ENCODE measurements around the gene MIPOL1. TPM values are rescaled to one million over a fixed set of nuclear protein-coding genes. Genes with fewer than 3 reads are reported as not detected.
A peak's percentile ranks its signal among the peaks of the same experiment; 100 is the strongest.
"Not testable (repeated sequence)": the region's sequence is repeated elsewhere in the genome, so short reads cannot be mapped to it uniquely, and the experiment has no call there.

The MIPOL1 gene
- total RNA-seq, 1 experiment from 2014 or later = 7.0 TPM

DNA sequence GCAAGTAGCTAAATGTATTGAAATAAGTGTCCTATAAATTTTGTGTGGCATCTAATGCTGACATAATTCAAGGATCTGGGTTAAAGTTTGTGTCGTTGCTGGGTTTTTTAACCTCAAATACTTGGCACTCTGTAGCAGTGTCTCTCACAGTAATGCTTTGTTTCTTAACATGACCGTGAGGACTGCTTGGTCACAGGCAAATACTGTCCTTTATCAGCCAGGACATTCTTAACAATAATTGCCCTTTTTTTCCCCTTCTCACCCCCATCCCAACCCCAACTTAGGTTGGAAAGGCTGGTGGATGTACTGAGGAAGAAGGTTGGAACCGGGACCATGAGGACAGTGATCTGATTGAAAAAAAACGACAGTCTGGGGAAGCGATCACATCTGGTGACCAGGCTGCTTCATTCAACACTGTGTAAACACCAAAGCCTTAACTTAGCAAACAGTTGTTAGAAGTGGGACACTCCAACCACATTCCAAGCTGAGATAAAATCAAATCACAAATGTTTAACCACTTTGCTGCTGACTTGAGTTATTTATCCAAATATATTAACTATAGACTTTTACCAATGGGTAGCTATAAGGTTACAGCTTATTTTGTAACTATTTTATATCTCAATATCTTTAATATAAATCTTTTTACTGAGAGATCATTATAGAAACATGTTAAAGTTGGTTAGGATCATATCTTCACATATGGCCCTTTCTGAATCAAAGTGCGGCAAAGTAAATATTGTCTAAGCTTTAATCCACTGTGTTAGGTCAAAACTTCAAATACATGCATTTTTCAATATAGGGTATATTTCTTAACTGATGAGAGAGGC lies 349.1 kb downstream of the MIPOL1 start:
- no peaks in the 10 kb centered on the region for H3K36me3 ChIP-seq (replicated peaks; ENCODE audit: control insufficient read depth, insufficient read depth, low read length)
- no peak for DNase-seq
- H3K27me3 ChIP-seq (ENCODE audit: control insufficient read depth, insufficient read depth, low read length) = no peaks in the 10 kb centered on the region
- H3K4me3 ChIP-seq (ENCODE audit: insufficient read depth, low read depth, low read length) = no peak overlapping the region

DNA sequence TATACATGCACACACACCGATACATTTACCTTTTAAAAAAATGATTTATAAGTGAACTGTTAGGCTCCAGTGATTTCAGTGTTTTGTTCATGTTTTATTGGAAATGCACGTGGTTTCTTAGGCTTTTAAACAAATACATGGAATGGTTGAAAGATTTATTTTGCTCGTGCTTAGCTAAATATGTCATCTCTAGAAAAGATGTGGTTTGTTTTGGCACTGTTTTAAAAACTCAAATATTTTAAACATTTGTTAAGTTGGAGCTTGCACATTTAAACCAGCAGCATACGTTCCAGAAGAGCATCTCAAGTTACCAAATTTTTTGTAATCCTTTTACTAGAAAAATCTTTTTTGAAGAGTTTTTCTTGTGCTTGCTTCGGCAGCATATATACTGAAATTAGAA lies 352.8 kb downstream of the MIPOL1 start:
- Histone ChIP-seq H3K36me3 (replicated peaks; ENCODE audit: control insufficient read depth, insufficient read depth, low read length) (no peaks in the 10 kb centered on the region), H3K4me3 (ENCODE audit: insufficient read depth, low read depth, low read length) (no peak overlapping the region), H3K27me3 (ENCODE audit: control insufficient read depth, insufficient read depth, low read length) (no peaks in the 10 kb centered on the region)
- no peak for DNase-seq

GRCh38 chr14:37551119-37551518 lies 353.4 kb downstream of the MIPOL1 start:
- no peak for DNase-seq
- Histone ChIP-seq H3K27me3 (ENCODE audit: control insufficient read depth, insufficient read depth, low read length) (no peaks in the 10 kb centered on the region), H3K4me3 (ENCODE audit: insufficient read depth, low read depth, low read length) (no peak overlapping the region), H3K36me3 (replicated peaks; ENCODE audit: control insufficient read depth, insufficient read depth, low read length) (no peaks in the 10 kb centered on the region)

DNA sequence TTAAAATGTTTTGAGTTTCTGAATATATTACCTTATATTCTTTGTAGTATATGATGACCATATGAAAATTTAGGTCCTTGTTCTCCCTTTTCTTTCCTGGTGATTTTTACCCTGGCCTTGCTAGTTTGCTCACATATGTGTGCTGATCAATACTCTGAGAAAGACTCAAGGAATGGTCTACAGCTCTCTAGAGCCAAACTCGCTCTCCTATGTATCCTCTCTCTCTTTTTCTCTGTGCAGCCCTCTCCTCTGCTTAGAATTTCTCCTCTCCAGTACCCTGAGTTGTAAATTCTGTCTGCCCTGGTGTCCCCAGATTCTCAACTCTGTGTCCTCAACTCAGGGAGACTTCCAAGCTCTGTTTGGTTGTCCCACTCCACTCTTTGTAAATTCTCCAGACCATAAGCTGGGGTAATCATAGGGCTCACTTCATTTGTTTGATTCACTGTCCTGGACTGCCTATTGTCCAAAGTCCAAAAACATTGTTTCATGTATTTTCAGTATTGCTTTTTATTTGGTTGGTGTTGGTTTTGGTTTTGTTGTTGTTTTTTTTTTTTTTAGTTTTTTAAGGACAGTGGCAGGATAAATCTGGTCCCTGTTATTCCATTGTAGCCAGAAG lies 356.3 kb downstream of the MIPOL1 start:
- no peak overlapping the region for H3K4me3 ChIP-seq (ENCODE audit: insufficient read depth, low read depth, low read length)
- H3K36me3 ChIP-seq (replicated peaks; ENCODE audit: control insufficient read depth, insufficient read depth, low read length) = no peaks in the 10 kb centered on the region
- no peaks in the 10 kb centered on the region for H3K27me3 ChIP-seq (ENCODE audit: control insufficient read depth, insufficient read depth, low read length)
- no peak for DNase-seq

DNA sequence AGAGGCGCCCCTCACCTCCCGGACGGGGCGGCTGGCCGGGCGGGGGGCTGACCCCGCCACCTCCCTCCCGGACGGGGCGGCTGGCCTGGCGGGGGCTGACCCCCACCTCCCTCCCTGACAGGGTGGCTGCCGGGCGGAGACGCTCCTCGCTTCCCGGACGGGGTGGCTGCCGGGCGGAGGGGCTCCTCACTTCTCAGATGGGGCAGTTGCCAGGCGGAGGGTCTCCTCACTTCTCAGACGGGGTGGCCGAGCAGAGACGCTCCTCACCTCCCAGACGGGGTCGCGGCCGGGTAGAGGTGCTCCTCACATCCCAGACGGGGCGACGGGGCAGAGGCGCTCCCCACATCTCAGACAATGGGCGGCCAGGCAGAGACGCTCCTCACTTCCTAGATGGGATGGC lies 357.9 kb downstream of the MIPOL1 start:
- H3K4me3 ChIP-seq (ENCODE audit: insufficient read depth, low read depth, low read length); DNase-seq; H3K36me3 ChIP-seq (replicated peaks; ENCODE audit: control insufficient read depth, insufficient read depth, low read length); H3K27me3 ChIP-seq (ENCODE audit: control insufficient read depth, insufficient read depth, low read length): not testable (repeated sequence)

- no peak for DNase-seq
- H3K27me3 ChIP-seq (ENCODE audit: control insufficient read depth, insufficient read depth, low read length) = no peaks in the 10 kb centered on the region
- no peak overlapping the region for H3K4me3 ChIP-seq (ENCODE audit: insufficient read depth, low read depth, low read length)
Measured at GRCh38 chr14:37558740-37559139, 361.0 kb downstream of the MIPOL1 start.

GRCh38 chr14:37559386-37559785 lies 361.6 kb downstream of the MIPOL1 start:
- H3K4me3 ChIP-seq (ENCODE audit: insufficient read depth, low read depth, low read length) = no peak overlapping the region
- no peaks in the 10 kb centered on the region for H3K27me3 ChIP-seq (ENCODE audit: control insufficient read depth, insufficient read depth, low read length)
- H3K36me3 ChIP-seq (replicated peaks; ENCODE audit: control insufficient read depth, insufficient read depth, low read length) = no peaks in the 10 kb centered on the region
- DNase-seq = no peak

More at GRCh38 chr14:37558740-37559139, 361.0 kb downstream of the MIPOL1 start:
- no peaks in the 10 kb centered on the region for H3K36me3 ChIP-seq (replicated peaks; ENCODE audit: control insufficient read depth, insufficient read depth, low read length)

GRCh38 chr14:37563189-37563588 lies 365.5 kb downstream of the MIPOL1 start:
- no peaks in the 10 kb centered on the region for H3K27me3 ChIP-seq (ENCODE audit: control insufficient read depth, insufficient read depth, low read length)
- no peak overlapping the region for H3K4me3 ChIP-seq (ENCODE audit: insufficient read depth, low read depth, low read length)
- H3K36me3 ChIP-seq (replicated peaks; ENCODE audit: control insufficient read depth, insufficient read depth, low read length) = no peaks in the 10 kb centered on the region
- DNase-seq = no peak

GRCh38 chr14:37565550-37565949 lies 367.8 kb downstream of the MIPOL1 start:
- no peaks in the 10 kb centered on the region for H3K36me3 ChIP-seq (replicated peaks; ENCODE audit: control insufficient read depth, insufficient read depth, low read length)
- no peaks in the 10 kb centered on the region for H3K27me3 ChIP-seq (ENCODE audit: control insufficient read depth, insufficient read depth, low read length)
- no peak overlapping the region for H3K4me3 ChIP-seq (ENCODE audit: insufficient read depth, low read depth, low read length)
- peak; percentile 33 for DNase-seq

DNA sequence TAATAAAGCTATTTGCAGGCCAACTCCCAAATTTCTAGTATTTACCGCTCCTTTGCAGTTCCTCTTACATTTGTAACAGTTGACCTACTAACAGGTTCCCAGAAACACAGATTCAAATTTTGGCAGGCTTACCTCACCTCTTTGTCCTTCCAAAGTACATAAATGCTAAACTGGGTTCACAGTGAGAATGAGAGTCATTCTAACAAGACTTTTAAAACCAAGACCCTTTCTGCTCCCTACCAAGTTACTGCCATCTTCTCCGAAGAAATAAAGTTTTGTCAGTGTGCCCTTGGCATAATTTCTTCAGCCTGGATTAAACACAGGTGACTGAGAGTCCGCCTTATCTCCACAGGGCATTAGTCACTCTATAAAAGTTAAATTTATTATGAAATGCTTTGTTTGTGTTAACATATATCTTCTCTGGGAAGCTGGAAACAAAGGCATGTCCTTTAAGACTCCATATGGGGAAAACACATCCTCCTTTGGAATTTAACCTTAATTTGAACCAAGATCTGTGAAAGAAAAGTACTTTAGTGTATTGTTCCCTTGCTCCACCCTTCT lies 369.2 kb downstream of the MIPOL1 start:
- no peak for DNase-seq
- H3K36me3 ChIP-seq (replicated peaks; ENCODE audit: control insufficient read depth, insufficient read depth, low read length) = no peaks in the 10 kb centered on the region
- no peak overlapping the region for H3K4me3 ChIP-seq (ENCODE audit: insufficient read depth, low read depth, low read length)
- no peaks in the 10 kb centered on the region for H3K27me3 ChIP-seq (ENCODE audit: control insufficient read depth, insufficient read depth, low read length)

DNA sequence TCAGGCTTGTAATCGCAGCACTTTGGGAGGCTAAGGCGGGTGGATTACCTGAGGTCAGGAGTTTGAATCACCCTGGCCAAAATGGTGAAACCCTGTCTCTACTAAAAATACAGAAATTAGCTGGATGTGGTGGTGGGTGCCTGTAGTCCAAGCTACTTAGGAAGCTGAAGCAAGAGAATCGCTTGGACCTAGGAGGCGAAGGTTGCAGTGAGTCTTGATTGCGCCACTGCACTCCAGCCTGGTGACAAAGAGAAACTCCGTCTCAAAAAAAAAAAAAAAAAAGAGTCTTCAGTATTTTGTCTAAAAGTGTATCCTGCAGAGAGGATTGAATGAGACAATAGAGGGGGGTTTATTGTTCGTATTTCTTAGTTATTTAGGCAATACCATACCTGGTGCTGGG lies 372.0 kb downstream of the MIPOL1 start:
- no peak overlapping the region for H3K4me3 ChIP-seq (ENCODE audit: insufficient read depth, low read depth, low read length)
- no peaks in the 10 kb centered on the region for H3K36me3 ChIP-seq (replicated peaks; ENCODE audit: control insufficient read depth, insufficient read depth, low read length)
- no peak for DNase-seq
- no peaks in the 10 kb centered on the region for H3K27me3 ChIP-seq (ENCODE audit: control insufficient read depth, insufficient read depth, low read length)

- Histone ChIP-seq H3K36me3 (replicated peaks; ENCODE audit: control insufficient read depth, insufficient read depth, low read length) (no peaks in the 10 kb centered on the region), H3K4me3 (ENCODE audit: insufficient read depth, low read depth, low read length) (no peak overlapping the region), H3K27me3 (ENCODE audit: control insufficient read depth, insufficient read depth, low read length) (no peaks in the 10 kb centered on the region)
- DNase-seq = no peak
Measured at GRCh38 chr14:37571391-37571790, 373.7 kb downstream of the MIPOL1 start.

GRCh38 chr14:37573356-37573755 lies 375.6 kb downstream of the MIPOL1 start:
- Histone ChIP-seq H3K4me3 (ENCODE audit: insufficient read depth, low read depth, low read length) (no peak overlapping the region), H3K36me3 (replicated peaks; ENCODE audit: control insufficient read depth, insufficient read depth, low read length) (no peaks in the 10 kb centered on the region), H3K27me3 (ENCODE audit: control insufficient read depth, insufficient read depth, low read length) (no peaks in the 10 kb centered on the region; the same call in 1 of the 2 replicates)
- no peak for DNase-seq

GRCh38 chr14:37579274-37579673 lies 381.5 kb downstream of the MIPOL1 start:
- DNase-seq = peak; percentile 24
- peaks cover 40% of the 10 kb centered on the region for H3K27me3 ChIP-seq (ENCODE audit: control insufficient read depth, insufficient read depth, low read length)
- H3K36me3 ChIP-seq (replicated peaks; ENCODE audit: control insufficient read depth, insufficient read depth, low read length) = no peaks in the 10 kb centered on the region
- no peak overlapping the region for H3K4me3 ChIP-seq (ENCODE audit: insufficient read depth, low read depth, low read length)

DNA sequence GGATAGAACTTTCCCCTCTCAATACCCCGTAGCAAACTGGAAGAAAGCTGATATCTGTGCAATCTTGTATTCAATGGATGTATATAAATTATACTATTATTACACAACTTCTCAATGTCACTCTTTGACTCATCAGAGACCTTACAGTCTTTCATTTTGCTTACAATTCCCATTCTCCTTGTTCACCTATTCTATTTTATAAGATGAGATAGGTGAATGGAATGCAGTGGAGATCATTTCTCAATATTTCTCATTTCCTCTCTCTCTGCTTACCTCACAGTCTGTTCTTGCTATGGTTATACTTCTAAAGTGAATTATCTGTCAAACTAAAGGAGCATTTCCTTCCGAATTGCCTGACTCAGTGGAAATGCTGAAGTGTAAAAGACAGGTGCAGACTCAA lies 382.4 kb downstream of the MIPOL1 start:
- Histone ChIP-seq H3K36me3 (replicated peaks; ENCODE audit: control insufficient read depth, insufficient read depth, low read length) (no peaks in the 10 kb centered on the region), H3K27me3 (ENCODE audit: control insufficient read depth, insufficient read depth, low read length) (peaks cover 49% of the 10 kb centered on the region), H3K4me3 (ENCODE audit: insufficient read depth, low read depth, low read length) (no peak overlapping the region)
- DNase-seq = no peak
